IMR-90 (cell line): ENCODE results near the gene PADI2.

ENCODE experiments used
- BHLHE40 ChIP-seq: fragments of 150-350 bp; IDR thresholded peaks from 2 replicates; pipeline ENCODE4 v1.6.1; 2016; ENCODE audit warnings: mild to moderate bottlenecking, low read depth, low read length
- CEBPB ChIP-seq: IDR thresholded peaks from 2 replicates; pipeline ENCODE4 v1.6.1; 2012; ENCODE audit warnings: low read depth, low read length, improper control_type of control experiment
- FOS ChIP-seq: fragments of 150-350 bp; IDR thresholded peaks from 2 replicates; pipeline ENCODE4 v1.6.1; 2016; ENCODE audit warnings: low read depth, low read length
- MAFK ChIP-seq: IDR thresholded peaks from 2 replicates; pipeline ENCODE4 v1.6.1; 2012; ENCODE audit warnings: low read depth, low read length, improper control_type of control experiment
- MXI1 ChIP-seq: IDR thresholded peaks from 2 replicates; pipeline ENCODE4 v1.6.1; 2012; ENCODE audit warnings: low read depth, mild to moderate bottlenecking, low read length, moderate library complexity, borderline replicate concordance
- NFE2L2 ChIP-seq: fragments of 150-350 bp; IDR thresholded peaks from 2 replicates; pipeline ENCODE4 v1.6.1; 2016; ENCODE audit warnings: low read depth, mild to moderate bottlenecking, low read length
- POLR2A ChIP-seq: IDR thresholded peaks from 2 replicates; pipeline ENCODE4 v1.6.1; 2012; ENCODE audit warnings: mild to moderate bottlenecking, low read depth, low read length
- RAD21 ChIP-seq: IDR thresholded peaks from 2 replicates; pipeline ENCODE4 v1.6.1; 2012; ENCODE audit warnings: low read length, improper control_type of control experiment
- RCOR1 ChIP-seq: IDR thresholded peaks from 2 replicates; pipeline ENCODE4 v1.6.1; 2012; ENCODE audit warnings: mild to moderate bottlenecking, low read length, improper control_type of control experiment; ENCODE audit not compliant: insufficient replicate concordance
- RFX5 ChIP-seq: IDR thresholded peaks from 2 replicates; pipeline ENCODE4 v1.8.0; 2012; ENCODE audit warnings: low read depth, mild to moderate bottlenecking, low read length, moderate library complexity
- SMC3 ChIP-seq: fragments of 150-350 bp; IDR thresholded peaks from 2 replicates; pipeline ENCODE4 v1.6.1; 2016; ENCODE audit warnings: low read depth, mild to moderate bottlenecking, antibody characterized with exemption, low read length, moderate library complexity
- TF ChIP-seq, protein P1 (sequence below): conservative IDR thresholded peaks from 2 replicates; pipeline ENCODE4 v1.5.1; 2012; ENCODE audit warnings: mild to moderate bottlenecking, low read depth, low read length, improper control_type of control experiment
- TF ChIP-seq, protein P2 (sequence below): fragments of 150-350 bp; IDR thresholded peaks from 2 replicates; pipeline ENCODE4 v1.6.1; 2016; ENCODE audit warnings: low read depth, mild to moderate bottlenecking, low read length, moderate library complexity, borderline replicate concordance

DNA sequence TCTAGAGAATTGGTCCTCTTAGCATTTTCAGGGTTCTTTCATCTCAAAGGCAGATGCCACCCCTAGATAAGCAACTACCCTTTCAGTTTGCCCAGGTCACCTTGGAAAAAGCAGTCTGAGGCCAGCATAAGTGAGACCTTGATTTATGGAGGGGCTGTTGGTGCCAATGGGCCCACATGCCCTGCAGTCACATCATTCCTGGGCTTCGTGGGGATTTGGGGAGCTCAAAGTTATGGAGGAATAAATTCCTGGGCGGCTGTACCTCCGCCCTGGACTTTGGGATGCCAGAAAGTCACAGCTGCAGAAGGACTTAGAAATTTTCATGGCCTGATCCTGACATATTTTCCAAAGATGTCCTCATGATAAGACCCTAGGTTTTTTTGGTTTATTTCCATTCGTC is 62.7 kb downstream of the PADI2 start:
- TF ChIP-seq RFX5 (no peak), POLR2A (no peak), RAD21 (no peak), BHLHE40 (no peak), SMC3 (no peak), RCOR1 (no peak), MXI1 (no peak), CEBPB (no peak), NFE2L2 (no peak), MAFK (no peak), FOS (no peak)
- TF ChIP-seq, protein P1, sequence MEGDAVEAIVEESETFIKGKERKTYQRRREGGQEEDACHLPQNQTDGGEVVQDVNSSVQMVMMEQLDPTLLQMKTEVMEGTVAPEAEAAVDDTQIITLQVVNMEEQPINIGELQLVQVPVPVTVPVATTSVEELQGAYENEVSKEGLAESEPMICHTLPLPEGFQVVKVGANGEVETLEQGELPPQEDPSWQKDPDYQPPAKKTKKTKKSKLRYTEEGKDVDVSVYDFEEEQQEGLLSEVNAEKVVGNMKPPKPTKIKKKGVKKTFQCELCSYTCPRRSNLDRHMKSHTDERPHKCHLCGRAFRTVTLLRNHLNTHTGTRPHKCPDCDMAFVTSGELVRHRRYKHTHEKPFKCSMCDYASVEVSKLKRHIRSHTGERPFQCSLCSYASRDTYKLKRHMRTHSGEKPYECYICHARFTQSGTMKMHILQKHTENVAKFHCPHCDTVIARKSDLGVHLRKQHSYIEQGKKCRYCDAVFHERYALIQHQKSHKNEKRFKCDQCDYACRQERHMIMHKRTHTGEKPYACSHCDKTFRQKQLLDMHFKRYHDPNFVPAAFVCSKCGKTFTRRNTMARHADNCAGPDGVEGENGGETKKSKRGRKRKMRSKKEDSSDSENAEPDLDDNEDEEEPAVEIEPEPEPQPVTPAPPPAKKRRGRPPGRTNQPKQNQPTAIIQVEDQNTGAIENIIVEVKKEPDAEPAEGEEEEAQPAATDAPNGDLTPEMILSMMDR, result no peak
- TF ChIP-seq, protein P2, sequence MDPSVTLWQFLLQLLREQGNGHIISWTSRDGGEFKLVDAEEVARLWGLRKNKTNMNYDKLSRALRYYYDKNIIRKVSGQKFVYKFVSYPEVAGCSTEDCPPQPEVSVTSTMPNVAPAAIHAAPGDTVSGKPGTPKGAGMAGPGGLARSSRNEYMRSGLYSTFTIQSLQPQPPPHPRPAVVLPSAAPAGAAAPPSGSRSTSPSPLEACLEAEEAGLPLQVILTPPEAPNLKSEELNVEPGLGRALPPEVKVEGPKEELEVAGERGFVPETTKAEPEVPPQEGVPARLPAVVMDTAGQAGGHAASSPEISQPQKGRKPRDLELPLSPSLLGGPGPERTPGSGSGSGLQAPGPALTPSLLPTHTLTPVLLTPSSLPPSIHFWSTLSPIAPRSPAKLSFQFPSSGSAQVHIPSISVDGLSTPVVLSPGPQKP, result no peak
